ENCODE measurements around the gene S100A13. TPM values are rescaled to one million over a fixed set of nuclear protein-coding genes. Genes with fewer than 3 reads are reported as not detected.
A peak's percentile ranks its signal among the peaks of the same experiment; 100 is the strongest.

S100A13 gene
- total and polyA plus RNA-seq, 3 experiments from 2014 or later, result 1.3 to 7.6 (median 5.5) TPM

DNA sequence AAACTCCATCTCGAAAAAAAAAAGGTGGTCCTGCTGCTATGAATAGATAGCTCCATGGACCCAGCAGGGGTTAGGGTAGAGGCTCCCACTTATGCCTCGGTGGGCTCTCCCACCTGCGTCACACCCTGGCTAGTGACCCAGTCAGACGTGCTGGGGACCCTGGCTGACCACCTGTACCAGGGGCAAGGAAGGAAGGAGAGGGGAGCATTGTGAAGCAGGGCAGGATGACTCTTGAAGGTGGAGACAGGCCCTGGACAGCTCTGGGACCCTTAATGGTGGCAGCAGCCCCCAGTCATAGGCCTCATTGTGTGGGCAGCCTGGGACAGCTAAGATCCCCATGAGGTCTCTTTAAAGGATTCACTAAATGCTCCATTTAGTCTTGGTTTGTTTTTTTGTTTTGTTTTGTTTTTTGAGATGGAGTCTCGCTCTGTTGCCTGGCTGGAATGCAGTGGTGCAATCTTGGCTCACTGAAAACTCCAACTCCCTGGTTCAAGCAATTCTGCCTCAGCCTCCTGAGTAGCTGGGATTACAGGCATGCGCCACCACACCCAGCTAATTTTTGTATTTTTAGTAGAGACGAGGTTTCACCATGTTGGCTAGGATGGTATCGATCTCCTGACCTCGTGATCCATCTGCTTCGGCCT, 20.8 kb upstream of the S100A13 start:
- peaks cover 0 to 2% of the 10 kb centered on the region in 2 donors for H3K27me3 Mint-ChIP-seq
- Histone ChIP-seq H3K27ac (ENCODE audit: low read depth, low read length) (no peak overlapping the region), H3K4me3 (ENCODE audit: low read length) (no peak overlapping the region), H3K9me3 (ENCODE audit: low read length) (no peaks in the 10 kb centered on the region), H3K36me3 (ENCODE audit: insufficient read depth, low read length) (peaks cover 28% of the 10 kb centered on the region), H3K4me1 (ENCODE audit: insufficient read depth, low read length) (peaks cover 30% of the 10 kb centered on the region), H3K27me3 (ENCODE audit: insufficient read depth, low read length, poor library complexity, severe bottlenecking) (no peaks in the 10 kb centered on the region)
- ChIA-PET POLR2A (interaction anchor here (0.7 to 1.3 kb wide), 2 partner anchors 14 to 19 kb away, joined by 3 read pairs; partner anchors contain the start of gene CHTOP), CTCF (interaction anchor here (1.0 kb wide), 1 partner anchor 115 kb away, joined by 3 read pairs; no protein-coding TSS in a partner anchor)
- H3K4me3 Mint-ChIP-seq, result peak overlapping the region in 1 of 7 donors; percentile 66
- no peaks in the 10 kb centered on the region for H3K9me3 Mint-ChIP-seq
- DNase-seq, result no peak
- H3K36me3 Mint-ChIP-seq, result peaks cover 4 to 44% (median 16%) of the 10 kb centered on the region in 3 donors
- H3K27ac Mint-ChIP-seq, result peak overlapping the region; percentile 39 to 84 (median 70)
- H3K4me1 Mint-ChIP-seq, result peaks cover 47 to 64% (median 63%) of the 10 kb centered on the region in 3 donors

DNA sequence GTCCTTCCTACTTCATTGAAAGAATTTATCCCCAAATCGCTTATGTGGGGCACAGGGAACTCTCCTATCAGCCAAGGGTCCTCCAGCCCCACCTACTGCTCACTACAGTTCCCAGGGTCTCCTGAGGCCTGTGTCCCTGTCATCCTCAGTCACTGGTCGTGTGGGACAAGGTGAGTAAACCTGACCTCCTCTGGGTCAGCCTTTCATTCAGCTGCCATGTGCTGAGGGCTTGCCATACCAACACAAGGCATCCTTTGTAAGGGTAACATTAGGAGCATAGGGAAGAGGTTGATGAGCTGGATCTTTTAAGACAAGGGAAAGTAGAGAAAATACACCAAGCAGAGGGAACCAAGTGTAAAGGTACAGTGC, 20.0 kb upstream of the S100A13 start:
- Mint-ChIP-seq H3K4me3 (peak overlapping the region in 2 of 7 donors; percentile 10 to 18), H3K9me3 (no peaks in the 10 kb centered on the region), H3K27me3 (no peaks in the 10 kb centered on the region), H3K36me3 (peaks cover 4 to 52% (median 18%) of the 10 kb centered on the region in 3 donors), H3K4me1 (peaks cover 51 to 71% (median 70%) of the 10 kb centered on the region in 3 donors), H3K27ac (peak overlapping the region in 7 of 8 donors; percentile 41 to 92 (median 79))
- H3K4me3 ChIP-seq (ENCODE audit: low read length), result no peak overlapping the region
- peaks cover 36% of the 10 kb centered on the region for H3K36me3 ChIP-seq (ENCODE audit: insufficient read depth, low read length)
- H3K4me1 ChIP-seq (ENCODE audit: insufficient read depth, low read length), result peaks cover 36% of the 10 kb centered on the region
- no peaks in the 10 kb centered on the region for H3K27me3 ChIP-seq (ENCODE audit: insufficient read depth, low read length, poor library complexity, severe bottlenecking)
- DNase-seq, result no peak
- no peak overlapping the region for H3K27ac ChIP-seq (ENCODE audit: low read depth, low read length)
- CTCF ChIA-PET, result no interaction called here
- no peaks in the 10 kb centered on the region for H3K9me3 ChIP-seq (ENCODE audit: low read length)
- POLR2A ChIA-PET, result interaction anchor here (1.3 kb wide), 1 partner anchor 13 kb away, joined by 3 read pairs; the partner anchor contains the start of gene CHTOP

DNA sequence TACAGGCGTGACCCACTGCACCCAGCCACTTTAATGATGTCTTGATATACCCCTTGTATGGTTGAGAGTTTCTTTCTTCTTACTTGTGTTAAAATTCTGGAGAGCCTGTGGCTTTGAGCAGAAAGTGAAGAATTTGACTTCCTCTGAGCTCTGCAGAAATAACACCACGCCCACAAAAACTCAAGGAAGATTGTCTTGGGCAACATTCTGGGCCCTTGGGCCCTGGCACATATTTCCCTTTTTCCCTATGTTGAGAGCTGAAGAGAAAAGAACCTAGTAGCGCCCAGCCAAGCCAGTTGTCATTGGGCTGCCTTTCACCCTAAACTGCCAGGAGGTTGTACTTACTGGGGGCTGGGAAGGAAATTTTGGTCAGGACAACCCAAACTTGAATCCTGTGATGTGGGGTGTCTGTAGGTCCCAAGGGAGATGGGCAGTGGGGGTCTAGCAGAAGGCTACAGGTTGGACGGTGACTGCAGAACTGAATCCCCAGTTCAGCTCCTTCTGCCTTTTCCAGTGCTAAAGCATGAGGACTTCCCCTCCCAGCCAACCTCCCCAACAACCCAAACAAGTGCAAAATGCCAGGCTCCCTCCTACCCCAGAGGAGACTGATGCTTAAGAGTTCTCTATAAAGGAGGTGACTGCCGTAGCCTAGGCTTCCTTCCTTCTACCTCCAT, 19.5 kb upstream of the S100A13 start:
- ChIA-PET CTCF (no interaction called here), POLR2A (interaction anchor here (1.3 kb wide), 1 partner anchor 12 kb away, joined by 3 read pairs; the partner anchor contains the start of gene CHTOP)
- Mint-ChIP-seq H3K4me1 (peaks cover 54 to 75% (median 74%) of the 10 kb centered on the region in 3 donors), H3K9me3 (no peaks in the 10 kb centered on the region), H3K27ac (peak overlapping the region in 7 of 8 donors; percentile 41 to 92 (median 79)), H3K4me3 (peak overlapping the region in 1 of 7 donors; percentile 49), H3K36me3 (peaks cover 4 to 57% (median 21%) of the 10 kb centered on the region in 3 donors), H3K27me3 (no peaks in the 10 kb centered on the region)
- H3K4me1 ChIP-seq (ENCODE audit: insufficient read depth, low read length), result peaks cover 36% of the 10 kb centered on the region
- peaks cover 41% of the 10 kb centered on the region for H3K36me3 ChIP-seq (ENCODE audit: insufficient read depth, low read length)
- no peak for DNase-seq
- H3K4me3 ChIP-seq (ENCODE audit: low read length), result no peak overlapping the region
- H3K27me3 ChIP-seq (ENCODE audit: insufficient read depth, low read length, poor library complexity, severe bottlenecking), result no peaks in the 10 kb centered on the region
- H3K9me3 ChIP-seq (ENCODE audit: low read length), result no peaks in the 10 kb centered on the region
- H3K27ac ChIP-seq (ENCODE audit: low read depth, low read length), result no peak overlapping the region

DNA sequence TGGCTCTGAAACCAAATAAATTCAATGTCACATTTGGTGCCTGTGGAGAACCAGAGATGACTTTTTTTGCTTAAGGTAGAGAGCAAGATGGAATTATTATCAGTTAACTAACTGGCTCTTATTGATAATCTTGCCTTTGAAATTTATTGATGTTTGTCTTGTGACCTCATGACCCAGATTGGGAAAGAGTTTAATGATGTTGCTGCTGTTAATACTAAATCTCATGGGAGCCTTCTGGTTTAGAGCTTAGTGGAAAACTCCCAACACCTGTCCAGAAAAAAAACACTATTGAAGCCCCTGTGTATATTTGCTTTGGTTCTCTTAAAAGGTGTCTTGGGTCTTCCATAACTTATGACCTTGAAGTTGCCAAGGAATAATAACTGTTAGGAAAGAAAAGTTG, 16.5 kb upstream of the S100A13 start:
- DNase-seq, result no peak
- Mint-ChIP-seq H3K27me3 (no peaks in the 10 kb centered on the region), H3K27ac (peak overlapping the region in 7 of 8 donors; percentile 24 to 79 (median 69)), H3K4me3 (no peak overlapping the region), H3K4me1 (peaks cover 48 to 74% (median 71%) of the 10 kb centered on the region in 3 donors), H3K36me3 (peaks cover 8 to 83% (median 27%) of the 10 kb centered on the region in 3 donors), H3K9me3 (no peaks in the 10 kb centered on the region)
- CTCF ChIA-PET, result interaction anchor here (0.9 to 1.4 kb wide), 2 partner anchors 10 to 136 kb away, joined by 3 to 5 read pairs; partner anchors contain the start of gene CHTOP
- no peaks in the 10 kb centered on the region for H3K9me3 ChIP-seq (ENCODE audit: low read length)
- H3K4me3 ChIP-seq (ENCODE audit: low read length), result no peak overlapping the region
- no peak overlapping the region for H3K27ac ChIP-seq (ENCODE audit: low read depth, low read length)
- POLR2A ChIA-PET, result interaction anchor here (0.8 to 1.0 kb wide), 3 partner anchors 9 to 12 kb away, joined by 3 to 10 read pairs (median 4); partner anchors contain the start of gene CHTOP
- peaks cover 25% of the 10 kb centered on the region for H3K4me1 ChIP-seq (ENCODE audit: insufficient read depth, low read length)
- peaks cover 56% of the 10 kb centered on the region for H3K36me3 ChIP-seq (ENCODE audit: insufficient read depth, low read length)
- H3K27me3 ChIP-seq (ENCODE audit: insufficient read depth, low read length, poor library complexity, severe bottlenecking), result no peaks in the 10 kb centered on the region

DNA sequence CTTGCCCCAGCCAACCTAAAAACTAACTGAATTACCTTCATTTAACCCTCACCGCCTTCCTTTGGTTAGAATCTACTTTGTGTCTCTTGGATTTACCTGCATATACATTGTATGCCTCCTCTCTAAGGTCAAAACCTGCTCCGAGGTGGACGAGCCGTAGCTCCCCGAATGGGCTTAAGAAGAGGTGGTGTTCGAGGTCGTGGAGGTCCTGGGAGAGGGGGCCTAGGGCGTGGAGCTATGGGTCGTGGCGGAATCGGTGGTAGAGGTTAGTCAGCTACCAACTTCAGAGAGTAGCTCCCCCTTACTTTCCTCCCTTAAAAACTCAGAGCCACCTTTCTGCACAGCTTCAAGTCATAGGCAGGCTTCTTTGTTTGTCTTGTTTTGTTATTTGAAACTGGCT, 15.8 kb upstream of the S100A13 start:
- Histone ChIP-seq H3K9me3 (ENCODE audit: low read length) (no peaks in the 10 kb centered on the region), H3K4me3 (ENCODE audit: low read length) (no peak overlapping the region), H3K36me3 (ENCODE audit: insufficient read depth, low read length) (peaks cover 62% of the 10 kb centered on the region), H3K27ac (ENCODE audit: low read depth, low read length) (no peak overlapping the region), H3K4me1 (ENCODE audit: insufficient read depth, low read length) (peaks cover 20% of the 10 kb centered on the region), H3K27me3 (ENCODE audit: insufficient read depth, low read length, poor library complexity, severe bottlenecking) (no peaks in the 10 kb centered on the region)
- DNase-seq, result no peak
- H3K9me3 Mint-ChIP-seq, result no peaks in the 10 kb centered on the region
- POLR2A ChIA-PET, result interaction anchor here (0.9 to 1.0 kb wide), 2 partner anchors 9 kb away, joined by 3 to 10 read pairs; partner anchors contain the start of gene CHTOP
- H3K27ac Mint-ChIP-seq, result peak overlapping the region in 6 of 8 donors; percentile 12 to 79 (median 44)
- H3K4me1 Mint-ChIP-seq, result peaks cover 48 to 79% (median 71%) of the 10 kb centered on the region in 3 donors
- CTCF ChIA-PET, result interaction anchor here (0.6 to 1.4 kb wide), 3 partner anchors 8 to 135 kb away, joined by 3 to 5 read pairs (median 3); partner anchors contain the start of gene CHTOP
- H3K27me3 Mint-ChIP-seq, result no peaks in the 10 kb centered on the region
- peak overlapping the region in 1 of 7 donors; percentile 63 for H3K4me3 Mint-ChIP-seq
- H3K36me3 Mint-ChIP-seq, result peaks cover 8 to 90% (median 27%) of the 10 kb centered on the region in 3 donors

DNA sequence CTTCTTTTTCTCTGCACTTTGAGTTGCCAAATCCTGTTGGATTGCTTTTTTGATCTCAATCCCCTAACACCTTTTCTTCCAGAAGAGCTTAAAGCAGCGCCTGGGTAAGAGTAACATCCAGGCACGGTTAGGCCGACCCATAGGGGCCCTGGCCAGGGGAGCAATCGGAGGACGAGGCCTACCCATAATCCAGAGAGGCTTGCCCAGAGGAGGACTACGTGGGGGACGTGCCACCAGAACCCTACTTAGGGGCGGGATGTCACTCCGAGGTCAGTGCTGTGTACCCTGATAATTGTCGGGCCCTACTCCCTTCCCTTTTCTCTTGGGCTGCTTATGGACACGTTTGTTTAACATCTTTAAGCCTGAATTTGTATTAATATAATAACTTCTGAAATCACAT, 14.9 kb upstream of the S100A13 start:
- H3K27ac Mint-ChIP-seq, result peak overlapping the region in 6 of 8 donors; percentile 10 to 76 (median 46)
- Histone ChIP-seq H3K36me3 (ENCODE audit: insufficient read depth, low read length) (peaks cover 71% of the 10 kb centered on the region), H3K27ac (ENCODE audit: low read depth, low read length) (no peak overlapping the region), H3K27me3 (ENCODE audit: insufficient read depth, low read length, poor library complexity, severe bottlenecking) (no peaks in the 10 kb centered on the region), H3K4me3 (ENCODE audit: low read length) (no peak overlapping the region), H3K4me1 (ENCODE audit: insufficient read depth, low read length) (peaks cover 29% of the 10 kb centered on the region), H3K9me3 (ENCODE audit: low read length) (no peaks in the 10 kb centered on the region)
- no peaks in the 10 kb centered on the region for H3K9me3 Mint-ChIP-seq
- POLR2A ChIA-PET, result no interaction called here
- H3K4me1 Mint-ChIP-seq, result peaks cover 48 to 77% (median 68%) of the 10 kb centered on the region in 3 donors
- no peak for DNase-seq
- H3K4me3 Mint-ChIP-seq, result no peak overlapping the region
- peaks cover 9 to 94% (median 29%) of the 10 kb centered on the region in 3 donors for H3K36me3 Mint-ChIP-seq
- CTCF ChIA-PET, result no interaction called here
- H3K27me3 Mint-ChIP-seq, result no peaks in the 10 kb centered on the region

DNA sequence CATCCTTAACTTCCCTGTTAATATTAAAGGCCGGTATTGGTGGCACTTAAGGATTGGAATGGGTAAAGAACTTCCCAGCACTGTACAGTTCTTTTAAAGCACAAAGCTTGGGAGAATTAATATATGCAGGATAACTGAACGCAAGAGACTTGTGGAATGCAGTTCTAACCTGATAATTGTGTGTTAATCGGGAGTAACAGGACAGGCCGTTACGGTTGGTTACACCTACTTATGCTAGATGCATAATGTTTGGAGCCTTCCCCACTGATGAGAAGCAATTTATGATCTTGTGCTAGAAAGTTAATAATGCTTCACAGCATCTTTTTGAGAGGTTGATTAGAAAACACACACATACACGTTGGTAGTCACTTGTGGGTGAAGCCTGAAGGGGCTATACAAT, 13.6 kb upstream of the S100A13 start:
- peak overlapping the region in 5 of 8 donors; percentile 3 to 76 (median 33) for H3K27ac Mint-ChIP-seq
- peaks cover 41% of the 10 kb centered on the region for H3K4me1 ChIP-seq (ENCODE audit: insufficient read depth, low read length)

More for the DNA sequence above, 13.6 kb upstream of the S100A13 start:
- POLR2A ChIA-PET, result interaction anchor here (0.5 to 1.3 kb wide), 3 partner anchors 8 to 431 kb away, joined by 4 to 6 read pairs (median 4); no protein-coding TSS in a partner anchor
- Histone ChIP-seq H3K9me3 (ENCODE audit: low read length) (no peaks in the 10 kb centered on the region), H3K27me3 (ENCODE audit: insufficient read depth, low read length, poor library complexity, severe bottlenecking) (no peaks in the 10 kb centered on the region), H3K4me3 (ENCODE audit: low read length) (no peak overlapping the region), H3K36me3 (ENCODE audit: insufficient read depth, low read length) (peaks cover 80% of the 10 kb centered on the region), H3K27ac (ENCODE audit: low read depth, low read length) (no peak overlapping the region)
- peaks cover 43 to 77% (median 70%) of the 10 kb centered on the region in 3 donors for H3K4me1 Mint-ChIP-seq
- no peaks in the 10 kb centered on the region for H3K27me3 Mint-ChIP-seq
- peaks cover 14 to 94% (median 33%) of the 10 kb centered on the region in 3 donors for H3K36me3 Mint-ChIP-seq
- no peak for DNase-seq
- CTCF ChIA-PET, result interaction anchor here (1.2 kb wide), 1 partner anchor 133 kb away, joined by 3 read pairs; no protein-coding TSS in a partner anchor
- H3K9me3 Mint-ChIP-seq, result no peaks in the 10 kb centered on the region
- H3K4me3 Mint-ChIP-seq, result no peak overlapping the region
